GM18507 (cell line): ENCODE measurements around the gene CACNA1D.

Source experiments
- DNase-seq: peaks from one replicate; pipeline ENCODE4 v3.0.0; 2011; ENCODE audit warnings: low read depth; ENCODE audit not compliant: insufficient read length; ENCODE audit errors: extremely low spot score
- FAIRE-seq: peaks from 2 replicates; lab custom pipeline; 2011; peaks lifted over from hg19 to GRCh38; lab: Jason Lieb, UNC

CACNA1D gene

GRCh38 chr3:53696401-53697172 lies 202.2 kb downstream of the CACNA1D start:
- FAIRE-seq, result no peak
- DNase-seq, result no peak

DNA sequence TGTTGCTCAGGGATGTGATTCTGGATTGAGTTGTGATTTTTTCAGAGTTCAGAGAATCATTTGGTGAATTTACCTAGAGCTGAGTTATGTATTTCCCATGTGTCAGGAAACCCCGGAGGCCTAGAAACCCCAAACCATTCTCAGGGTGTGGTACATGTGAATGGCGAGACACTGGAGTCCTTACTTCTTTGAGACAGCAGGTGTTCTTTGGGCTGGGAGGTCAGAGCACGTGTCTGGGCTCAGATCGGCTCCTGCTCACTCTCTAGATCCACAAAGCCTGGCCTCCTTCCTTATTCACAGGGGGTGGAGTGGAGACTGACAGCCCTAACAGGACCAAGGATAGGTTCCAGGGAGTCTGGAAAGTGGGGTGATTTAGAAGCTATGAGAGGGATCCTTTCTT lies 206.0 kb downstream of the CACNA1D start:
- no peak for FAIRE-seq
- no peak for DNase-seq

DNA sequence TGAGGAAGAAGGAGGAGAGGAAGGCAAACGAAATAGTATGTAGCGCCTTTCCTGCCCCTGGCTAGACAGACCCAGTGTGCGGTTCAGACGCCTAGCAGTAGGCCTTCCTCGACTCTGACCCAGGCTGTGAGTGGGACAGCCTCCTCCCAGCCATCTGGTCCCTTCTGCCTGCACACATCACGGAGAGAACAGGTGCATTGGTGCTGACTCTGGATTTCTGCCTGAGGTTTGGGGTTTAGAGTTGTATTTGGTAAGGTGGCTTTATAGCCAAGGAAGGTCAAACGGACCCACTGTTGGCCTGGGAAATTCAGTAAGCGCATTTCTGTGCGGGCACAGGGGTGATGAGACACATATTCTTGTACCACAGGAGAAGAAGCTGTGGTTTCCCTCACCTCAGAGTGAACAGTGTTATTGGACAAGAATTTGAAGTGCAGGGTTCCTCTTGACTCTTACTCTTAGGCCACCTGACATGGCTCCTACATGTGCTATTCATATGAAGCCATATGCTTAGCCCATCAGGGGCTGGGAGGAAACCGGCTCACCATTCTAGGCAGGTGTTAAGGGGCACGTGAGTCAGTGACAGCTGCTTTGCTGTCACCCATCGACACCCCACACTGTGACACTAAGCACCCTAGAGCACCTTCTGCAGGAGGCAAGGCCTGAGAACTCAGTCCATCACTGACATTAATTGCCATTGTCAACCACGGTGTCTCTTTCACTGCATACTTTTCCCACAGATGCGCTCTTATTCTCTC lies 208.5 kb downstream of the CACNA1D start:
- no peak for DNase-seq
- FAIRE-seq, result no peak

GRCh38 chr3:53703630-53704362 lies 209.4 kb downstream of the CACNA1D start:
- DNase-seq, result no peak

GRCh38 chr3:53704363-53704725 lies 209.9 kb downstream of the CACNA1D start:
- DNase-seq (no peak), FAIRE-seq (no peak)

More at GRCh38 chr3:53703630-53704362, 209.4 kb downstream of the CACNA1D start:
- FAIRE-seq, result no peak

GRCh38 chr3:53705024-53705745 lies 210.8 kb downstream of the CACNA1D start:
- FAIRE-seq, result no peak
- no peak for DNase-seq

DNA sequence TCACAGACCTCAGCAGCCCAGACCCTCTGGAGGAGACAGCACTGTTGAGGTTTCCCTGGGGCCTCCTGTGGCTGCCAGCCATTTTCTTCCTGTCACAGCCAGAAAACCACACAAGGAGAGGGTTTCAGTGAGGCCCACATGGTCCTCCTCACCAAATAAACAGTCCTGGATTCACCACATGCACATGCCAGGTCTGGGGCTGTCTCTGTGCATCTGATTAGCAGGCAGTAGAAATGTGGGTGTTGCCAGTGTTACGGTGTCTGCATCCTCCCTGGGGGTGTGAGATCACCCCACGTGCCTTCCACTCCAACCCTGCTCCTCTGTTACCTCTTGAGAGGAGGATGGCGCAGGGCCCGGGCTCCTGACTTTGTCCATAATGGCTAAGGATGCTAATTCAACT lies 211.4 kb downstream of the CACNA1D start:
- FAIRE-seq (no peak), DNase-seq (no peak)

- FAIRE-seq (no peak), DNase-seq (no peak)
Observed at GRCh38 chr3:53707222-53707621, 212.8 kb downstream of the CACNA1D start.

- DNase-seq (no peak), FAIRE-seq (no peak)
Observed at GRCh38 chr3:53708001-53708621, 213.7 kb downstream of the CACNA1D start.

GRCh38 chr3:53709256-53709655 lies 214.8 kb downstream of the CACNA1D start:
- DNase-seq, result no peak
- FAIRE-seq, result no peak

- DNase-seq (peak; percentile 56), FAIRE-seq (peak; percentile 90)
Observed at GRCh38 chr3:53709860-53710674, 215.7 kb downstream of the CACNA1D start.

- DNase-seq, result no peak
- FAIRE-seq, result no peak
Observed at GRCh38 chr3:53711387-53711786, 217.0 kb downstream of the CACNA1D start.

- DNase-seq (no peak), FAIRE-seq (peak; percentile 18)
Observed at GRCh38 chr3:53712817-53713388, 218.5 kb downstream of the CACNA1D start.

DNA sequence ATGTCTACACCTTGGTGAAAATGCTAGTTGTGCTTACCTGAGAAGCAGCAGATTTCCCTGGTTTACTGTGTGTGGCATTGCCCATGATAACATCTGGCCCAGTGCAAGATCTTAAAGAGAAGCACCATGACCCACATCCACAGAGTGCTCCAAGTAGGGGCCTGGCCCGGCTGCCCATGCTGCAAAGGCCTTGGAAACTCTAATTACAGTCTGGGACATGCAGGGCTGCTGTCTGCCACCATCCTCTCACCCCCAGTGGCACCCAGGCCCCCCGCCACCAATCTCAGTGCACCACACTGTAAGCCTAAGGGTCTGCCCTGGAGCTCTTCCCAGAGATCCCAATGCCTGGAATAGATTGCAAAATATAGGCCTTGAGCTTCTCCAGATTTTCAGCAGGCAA lies 219.2 kb downstream of the CACNA1D start:
- no peak for FAIRE-seq
- DNase-seq, result no peak

DNA sequence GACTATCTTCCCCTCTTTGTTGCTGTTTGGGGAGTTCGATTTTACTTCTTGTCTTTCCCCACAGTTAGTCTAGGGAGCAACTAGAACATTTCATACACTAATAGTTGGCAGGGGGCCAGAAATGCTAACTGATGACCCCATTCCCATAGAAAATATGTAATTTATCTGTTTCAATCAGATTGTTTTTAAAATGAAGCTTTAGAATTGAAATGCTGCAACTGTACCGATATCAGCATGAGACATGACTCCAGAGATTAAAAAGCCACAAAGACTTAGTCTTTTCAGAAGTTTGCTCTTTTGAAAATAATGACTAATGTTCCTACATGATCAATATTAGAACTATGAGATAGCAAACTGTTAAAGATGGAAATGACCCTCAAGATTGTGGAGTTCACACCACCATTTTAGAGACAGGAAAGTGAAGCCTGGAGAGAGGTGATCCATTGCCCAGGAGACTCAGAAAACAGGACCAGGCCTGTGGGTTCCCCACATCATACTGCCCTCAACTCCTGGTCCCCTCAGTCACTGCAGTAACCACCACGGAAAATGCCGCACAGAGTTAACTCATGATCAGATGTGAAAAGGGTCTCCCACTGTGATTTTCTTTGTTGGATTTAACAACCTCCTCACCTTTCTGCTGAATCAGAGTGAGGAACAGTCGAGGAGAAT lies 221.5 kb downstream of the CACNA1D start:
- FAIRE-seq, result no peak
- no peak for DNase-seq

GRCh38 chr3:53716998-53717397 lies 222.6 kb downstream of the CACNA1D start:
- DNase-seq (no peak), FAIRE-seq (no peak)

GRCh38 chr3:53718462-53718861 lies 224.1 kb downstream of the CACNA1D start:
- FAIRE-seq, result no peak
- no peak for DNase-seq

GRCh38 chr3:53719796-53720195 lies 225.4 kb downstream of the CACNA1D start:
- no peak for FAIRE-seq
- DNase-seq, result no peak
